Measurements from ENCODE around the gene CLASRP. TPM values are rescaled to one million over a fixed set of nuclear protein-coding genes. Genes with fewer than 3 reads are reported as not detected.
"Not testable (repeated sequence)": the region's sequence is repeated elsewhere in the genome, so short reads cannot be mapped to it uniquely, and the experiment has no call there.

The CLASRP gene
- total RNA-seq, 1 experiment from 2014 or later: 38.9 TPM

DNA sequence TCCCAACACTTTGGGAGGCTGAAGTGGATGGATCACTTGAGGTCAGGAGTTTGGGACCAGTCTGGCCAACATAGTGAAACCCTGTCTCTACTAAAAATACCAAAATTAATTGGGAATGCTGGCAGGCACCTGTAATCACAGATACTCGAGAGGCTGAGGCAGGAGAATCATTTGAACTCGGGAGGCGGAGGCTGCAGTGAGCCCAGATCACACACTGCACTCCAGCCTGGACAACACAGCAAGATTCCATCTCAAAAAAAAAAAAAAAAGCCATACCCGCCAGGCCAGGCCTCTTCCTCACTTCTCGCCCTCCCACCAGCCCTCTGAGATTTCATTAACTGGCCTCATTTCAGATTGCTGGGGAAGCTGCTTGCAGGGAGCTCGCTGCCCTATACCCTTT is 45.3 kb upstream of the CLASRP start:
- H3K36me3 ChIP-seq (ENCODE audit: low read depth, low read length): no peaks in the 10 kb centered on the region
- intact Hi-C loops (cut with micrococcal nuclease): no loop called here
- ChIA-PET POLR2A (ENCODE audit: unreplicated experiment) (no interaction called here), CTCF (no interaction called here)
- no peak for DNase-seq
- no peaks in the 10 kb centered on the region for H3F3A ChIP-seq (ENCODE audit: low read length, unreplicated experiment)
- no peak overlapping the region for H2AFZ ChIP-seq (ENCODE audit: low read length)
- H3K9me3 ChIP-seq (ENCODE audit: low read length): no peaks in the 10 kb centered on the region
- no peak overlapping the region for H3K4me3 ChIP-seq (ENCODE audit: low read length)
- no peaks in the 10 kb centered on the region for H3K27me3 ChIP-seq (ENCODE audit: low read length)
- no peak for ATAC-seq
- H4K20me1 ChIP-seq (ENCODE audit: low read length): no peaks in the 10 kb centered on the region
- H3K9ac ChIP-seq (ENCODE audit: low read length): no peak overlapping the region
- BruUV-seq (replicated peaks): no TSS peak
- no peaks in the 10 kb centered on the region for H3K4me1 ChIP-seq (ENCODE audit: insufficient read depth, low read length)
- TF ChIP-seq, protein P1, sequence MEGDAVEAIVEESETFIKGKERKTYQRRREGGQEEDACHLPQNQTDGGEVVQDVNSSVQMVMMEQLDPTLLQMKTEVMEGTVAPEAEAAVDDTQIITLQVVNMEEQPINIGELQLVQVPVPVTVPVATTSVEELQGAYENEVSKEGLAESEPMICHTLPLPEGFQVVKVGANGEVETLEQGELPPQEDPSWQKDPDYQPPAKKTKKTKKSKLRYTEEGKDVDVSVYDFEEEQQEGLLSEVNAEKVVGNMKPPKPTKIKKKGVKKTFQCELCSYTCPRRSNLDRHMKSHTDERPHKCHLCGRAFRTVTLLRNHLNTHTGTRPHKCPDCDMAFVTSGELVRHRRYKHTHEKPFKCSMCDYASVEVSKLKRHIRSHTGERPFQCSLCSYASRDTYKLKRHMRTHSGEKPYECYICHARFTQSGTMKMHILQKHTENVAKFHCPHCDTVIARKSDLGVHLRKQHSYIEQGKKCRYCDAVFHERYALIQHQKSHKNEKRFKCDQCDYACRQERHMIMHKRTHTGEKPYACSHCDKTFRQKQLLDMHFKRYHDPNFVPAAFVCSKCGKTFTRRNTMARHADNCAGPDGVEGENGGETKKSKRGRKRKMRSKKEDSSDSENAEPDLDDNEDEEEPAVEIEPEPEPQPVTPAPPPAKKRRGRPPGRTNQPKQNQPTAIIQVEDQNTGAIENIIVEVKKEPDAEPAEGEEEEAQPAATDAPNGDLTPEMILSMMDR (conservative IDR thresholded peaks at IDR 0.05; ENCODE audit: low read depth, low read length): no peak
- no peak for TF ChIP-seq EZH2 (IDR thresholded peaks at IDR 0.05; ENCODE audit: low read length, unreplicated experiment)
- TF ChIP-seq EZH2phosphoT487 (IDR thresholded peaks at IDR 0.05; ENCODE audit: borderline replicate concordance, low read length): no peak
- H3K27ac ChIP-seq (ENCODE audit: low read length): no peak overlapping the region
- H3K9me2 ChIP-seq (replicated peaks; ENCODE audit: low read length): no peaks in the 10 kb centered on the region
- no peak overlapping the region for H3K4me2 ChIP-seq (ENCODE audit: low read length)
- no peaks in the 10 kb centered on the region for H3K79me2 ChIP-seq (ENCODE audit: low read length)

DNA sequence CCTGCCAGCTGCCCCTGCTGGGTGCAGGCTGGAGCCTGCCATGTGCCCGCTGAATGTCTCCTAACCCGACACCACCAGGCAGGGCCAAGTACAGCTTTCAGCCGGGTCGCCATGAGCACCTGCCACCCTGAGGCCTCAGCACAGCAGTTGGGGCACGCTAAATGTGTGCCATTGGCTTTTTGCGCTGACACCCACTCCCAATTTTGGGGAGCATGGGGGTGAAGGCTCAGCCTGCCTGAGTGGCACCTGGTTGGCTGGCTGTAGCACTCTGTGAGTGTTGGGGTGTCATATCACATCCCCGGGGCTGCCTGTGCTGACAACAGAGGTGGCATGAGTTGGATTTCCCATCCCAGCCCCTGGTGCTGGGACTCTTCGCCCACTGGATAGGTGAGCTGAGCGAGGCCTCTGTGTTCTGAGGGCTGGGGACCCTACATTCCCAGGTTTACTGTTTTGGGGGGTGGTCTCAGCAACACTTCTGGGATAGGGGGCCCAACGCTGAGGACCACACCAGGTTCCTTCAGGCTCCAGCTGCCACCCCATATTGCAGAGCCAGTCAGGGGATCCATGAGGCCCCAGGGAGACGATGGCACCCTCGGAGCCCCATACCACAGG is 44.8 kb upstream of the CLASRP start:
- Histone ChIP-seq H3K79me2 (ENCODE audit: low read length) (no peaks in the 10 kb centered on the region), H3K9ac (ENCODE audit: low read length) (no peak overlapping the region), H3K27me3 (ENCODE audit: low read length) (no peaks in the 10 kb centered on the region), H3F3A (ENCODE audit: low read length, unreplicated experiment) (no peaks in the 10 kb centered on the region), H2AFZ (ENCODE audit: low read length) (no peak overlapping the region), H3K9me3 (ENCODE audit: low read length) (no peaks in the 10 kb centered on the region), H3K4me1 (ENCODE audit: insufficient read depth, low read length) (no peaks in the 10 kb centered on the region), H3K27ac (ENCODE audit: low read length) (no peak overlapping the region), H3K4me2 (ENCODE audit: low read length) (no peak overlapping the region), H4K20me1 (ENCODE audit: low read length) (no peaks in the 10 kb centered on the region), H3K36me3 (ENCODE audit: low read depth, low read length) (no peaks in the 10 kb centered on the region), H3K9me2 (replicated peaks; ENCODE audit: low read length) (no peaks in the 10 kb centered on the region), H3K4me3 (ENCODE audit: low read length) (no peak overlapping the region)
- POLR2A ChIA-PET (ENCODE audit: unreplicated experiment): no interaction called here
- TF ChIP-seq EZH2phosphoT487 (IDR thresholded peaks at IDR 0.05; ENCODE audit: borderline replicate concordance, low read length): no peak
- TF ChIP-seq EZH2 (IDR thresholded peaks at IDR 0.05; ENCODE audit: low read length, unreplicated experiment): no peak
- TF ChIP-seq, protein P1 (conservative IDR thresholded peaks at IDR 0.05; ENCODE audit: low read depth, low read length): no peak
- CTCF ChIA-PET: no interaction called here
- DNase-seq (no peak), ATAC-seq (no peak)
- intact Hi-C loops (cut with micrococcal nuclease): no loop called here
- BruUV-seq (replicated peaks): no TSS peak

- no peaks in the 10 kb centered on the region; the same call in 1 of the 2 replicates for H3K4me1 ChIP-seq (ENCODE audit: insufficient read depth, low read length)
- no TSS peak for BruUV-seq (replicated peaks)
- TF ChIP-seq EZH2 (IDR thresholded peaks at IDR 0.05; ENCODE audit: low read length, unreplicated experiment): no peak
- TF ChIP-seq, protein P1 (conservative IDR thresholded peaks at IDR 0.05; ENCODE audit: low read depth, low read length): no peak
- TF ChIP-seq EZH2phosphoT487 (IDR thresholded peaks at IDR 0.05; ENCODE audit: borderline replicate concordance, low read length): no peak
- CTCF ChIA-PET: no interaction called here
- POLR2A ChIA-PET (ENCODE audit: unreplicated experiment): no interaction called here
- no peak overlapping the region for H3K9ac ChIP-seq (ENCODE audit: low read length)
- no peaks in the 10 kb centered on the region for H3K27me3 ChIP-seq (ENCODE audit: low read length)
- no peaks in the 10 kb centered on the region for H3K9me3 ChIP-seq (ENCODE audit: low read length)
- H3K79me2 ChIP-seq (ENCODE audit: low read length): no peaks in the 10 kb centered on the region
- no peaks in the 10 kb centered on the region for H3F3A ChIP-seq (ENCODE audit: low read length, unreplicated experiment)
- no peaks in the 10 kb centered on the region for H3K9me2 ChIP-seq (replicated peaks; ENCODE audit: low read length)
- no peak overlapping the region for H3K4me3 ChIP-seq (ENCODE audit: low read length)
- DNase-seq (no peak), ATAC-seq (no peak)
- H4K20me1 ChIP-seq (ENCODE audit: low read length): no peaks in the 10 kb centered on the region
- intact Hi-C loops (cut with micrococcal nuclease): no loop called here
- no peaks in the 10 kb centered on the region for H3K36me3 ChIP-seq (ENCODE audit: low read depth, low read length)
- no peak overlapping the region for H3K4me2 ChIP-seq (ENCODE audit: low read length)
- H3K27ac ChIP-seq (ENCODE audit: low read length): no peak overlapping the region
- no peak overlapping the region for H2AFZ ChIP-seq (ENCODE audit: low read length)
Measured at GRCh38 chr19:44998025-44998424, 40.8 kb upstream of the CLASRP start.

- H3K79me2 ChIP-seq (ENCODE audit: low read length); intact Hi-C loops (cut with micrococcal nuclease); H3K4me1 ChIP-seq (ENCODE audit: insufficient read depth, low read length); H3K9me3 ChIP-seq (ENCODE audit: low read length); H3K27ac ChIP-seq (ENCODE audit: low read length); H3K9me2 ChIP-seq (replicated peaks; ENCODE audit: low read length); H3K9ac ChIP-seq (ENCODE audit: low read length); ATAC-seq; POLR2A ChIA-PET (ENCODE audit: unreplicated experiment); CTCF ChIA-PET; H3K27me3 ChIP-seq (ENCODE audit: low read length); DNase-seq; H4K20me1 ChIP-seq (ENCODE audit: low read length); H3K4me3 ChIP-seq (ENCODE audit: low read length); H3F3A ChIP-seq (ENCODE audit: low read length, unreplicated experiment); H3K4me2 ChIP-seq (ENCODE audit: low read length); H3K36me3 ChIP-seq (ENCODE audit: low read depth, low read length); BruUV-seq (replicated peaks); H2AFZ ChIP-seq (ENCODE audit: low read length): not testable (repeated sequence)
Measured at GRCh38 chr19:44999131-44999925, 39.5 kb upstream of the CLASRP start.

All from PC-3 (cell line).